T follicular helper cell (primary cell): ENCODE measurements around the gene CLTC.

Experiments
- DNase-seq: peaks from one replicate; pipeline ENCODE4 v3.0.0-alpha.2; 2020; ENCODE audit warnings: low read depth

CLTC gene

DNA sequence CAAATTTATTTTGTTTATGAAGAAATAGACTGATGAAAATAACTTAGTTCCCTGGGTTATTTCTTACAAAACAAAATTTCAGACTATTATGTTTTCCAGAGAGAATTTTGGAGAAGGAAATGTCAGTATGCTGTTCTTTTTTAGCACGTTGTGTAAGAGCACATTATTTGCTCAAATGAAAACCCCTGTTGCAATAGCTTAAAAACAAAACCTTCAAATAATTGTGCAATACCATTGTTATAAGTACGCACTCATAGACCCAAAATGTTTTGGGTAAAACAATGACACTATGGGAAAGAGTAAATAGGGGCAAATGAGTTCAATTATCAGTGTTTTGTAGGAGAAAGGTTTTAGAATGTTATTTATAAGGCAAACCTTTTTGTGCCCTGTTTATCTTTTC is 106.0 kb downstream of the CLTC start:
- no peak for DNase-seq

DNA sequence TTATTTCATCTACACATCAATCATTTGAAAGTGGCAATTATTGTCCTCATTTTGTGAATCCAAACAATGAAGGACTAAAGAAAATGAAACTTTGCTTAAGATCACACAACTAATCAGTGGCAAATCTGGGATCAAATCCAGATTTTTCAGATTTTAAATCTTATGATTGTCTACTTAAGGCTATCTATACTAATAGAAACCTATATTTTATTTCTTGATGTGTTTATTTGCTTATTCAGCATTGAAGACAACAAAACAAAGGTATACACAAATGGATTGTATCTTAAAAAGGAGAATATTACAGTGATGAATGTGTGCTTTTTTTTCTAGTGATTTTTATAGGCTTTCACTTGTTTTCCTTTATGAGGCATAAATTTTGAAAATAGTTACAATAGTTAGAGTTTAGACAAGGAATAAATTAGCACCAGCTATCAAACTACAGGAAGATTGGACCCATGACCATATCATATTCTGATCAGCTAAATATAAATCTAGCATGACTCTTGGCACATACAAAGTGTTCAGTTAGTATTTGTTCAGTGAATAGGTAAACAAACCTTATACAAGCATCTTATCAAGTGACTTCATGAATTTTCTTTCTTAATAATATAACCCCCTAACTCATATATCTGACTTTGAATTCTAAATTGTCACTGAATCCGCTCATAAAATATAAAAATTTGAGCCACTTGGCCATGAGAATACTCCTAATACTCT is 108.3 kb downstream of the CLTC start:
- DNase-seq, result no peak

DNA sequence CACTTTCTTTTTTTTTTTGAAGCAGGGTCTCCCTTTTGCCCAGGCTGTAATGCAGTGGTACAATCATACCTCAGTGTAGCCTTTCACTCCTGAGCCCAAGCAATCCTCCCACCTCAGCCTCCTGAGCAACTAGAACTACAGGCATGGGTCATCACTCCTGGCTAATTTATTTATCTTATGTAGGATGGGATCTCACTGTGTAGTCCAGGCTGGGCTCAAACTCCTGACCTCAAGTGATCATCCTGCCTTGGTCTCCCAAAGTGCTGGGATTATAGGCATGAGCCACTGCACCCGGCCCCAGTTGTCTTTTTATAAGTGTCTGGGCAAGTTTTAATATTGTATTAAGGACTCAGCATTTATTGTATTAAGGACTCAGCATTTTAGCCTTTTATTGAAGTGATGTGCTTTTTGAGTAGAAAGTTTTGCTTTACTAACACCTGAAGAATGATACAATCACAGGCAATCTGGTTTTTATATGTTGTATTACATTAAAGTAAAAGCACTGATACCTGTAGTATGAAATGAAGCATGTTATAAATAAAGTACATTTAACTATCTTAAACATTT is 110.7 kb downstream of the CLTC start:
- DNase-seq, result no peak

DNA sequence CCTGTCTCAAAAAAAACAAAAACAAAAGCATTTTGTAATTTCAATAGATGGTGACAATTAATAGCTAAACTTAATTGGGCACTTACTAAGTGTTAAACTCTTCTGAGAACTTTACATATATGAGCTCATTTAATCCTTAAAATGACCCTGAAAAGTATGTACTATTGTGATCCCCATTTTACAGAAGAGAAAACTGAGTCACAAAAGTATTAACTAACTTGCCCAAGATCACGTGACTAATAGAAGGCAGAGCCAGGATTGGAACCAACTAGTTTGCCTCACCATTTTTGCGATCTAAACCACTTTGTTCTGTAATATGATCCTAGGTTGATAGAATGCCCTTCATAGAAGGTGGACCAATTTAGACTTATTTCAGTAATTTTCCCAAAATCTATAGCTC is 114.0 kb downstream of the CLTC start:
- no peak for DNase-seq

DNA sequence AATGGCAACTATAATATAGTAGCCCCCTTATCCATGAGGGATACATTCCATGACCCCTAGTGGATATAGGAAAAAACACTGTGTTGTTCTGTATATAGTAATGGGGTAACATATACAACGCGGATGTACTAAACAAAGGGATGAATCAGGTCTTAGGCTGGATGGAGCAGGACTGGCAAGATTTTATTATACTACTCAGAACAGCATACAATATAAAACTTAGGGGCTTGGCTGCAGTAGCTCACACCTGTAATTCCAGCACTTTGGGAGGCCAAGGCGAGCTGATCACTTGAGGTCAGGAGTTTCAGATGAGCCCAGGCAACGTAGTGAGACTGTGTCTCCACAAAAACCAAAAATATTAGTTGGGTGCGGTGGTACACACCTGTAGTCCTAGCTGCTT is 114.5 kb downstream of the CLTC start:
- DNase-seq, result no peak

DNA sequence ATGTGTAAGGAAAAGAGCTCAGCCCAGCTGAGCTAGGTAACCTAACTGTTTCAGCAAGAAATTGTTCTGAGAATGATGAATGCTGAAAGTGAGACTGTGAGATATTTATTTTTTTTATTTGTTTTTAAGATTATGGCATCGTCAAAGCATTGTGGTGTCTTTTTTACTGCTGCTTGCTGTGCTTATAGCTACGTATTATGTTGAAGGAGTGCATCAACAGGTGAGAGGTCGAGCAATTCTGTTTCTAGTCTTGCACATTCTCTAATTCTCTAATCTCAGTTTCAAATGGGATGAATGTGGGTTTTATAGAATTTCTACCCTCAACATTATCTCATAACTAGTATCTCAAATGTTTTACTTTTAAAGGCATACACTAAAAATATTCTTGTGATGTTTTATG is 117.6 kb downstream of the CLTC start:
- DNase-seq, result no peak

DNA sequence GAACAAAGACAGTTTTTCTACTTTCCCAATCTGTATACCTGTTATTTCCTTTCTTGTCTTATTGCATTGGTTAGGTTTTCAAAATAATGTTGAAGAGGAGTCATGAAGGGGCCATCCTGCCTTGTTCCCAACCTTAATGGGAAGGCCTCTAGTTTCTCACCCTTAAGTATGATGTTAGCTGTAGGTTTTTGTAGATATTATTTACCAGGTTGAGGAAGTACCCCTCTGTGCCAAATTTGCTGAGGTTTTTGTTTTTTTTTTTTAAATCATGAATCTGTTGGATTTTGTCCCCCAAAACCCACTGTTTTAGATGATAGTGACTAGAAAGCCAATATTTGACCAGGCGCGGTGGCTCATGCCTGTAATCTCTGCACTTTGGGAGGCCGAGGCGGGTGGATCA is 124.1 kb downstream of the CLTC start:
- DNase-seq, result no peak

DNA sequence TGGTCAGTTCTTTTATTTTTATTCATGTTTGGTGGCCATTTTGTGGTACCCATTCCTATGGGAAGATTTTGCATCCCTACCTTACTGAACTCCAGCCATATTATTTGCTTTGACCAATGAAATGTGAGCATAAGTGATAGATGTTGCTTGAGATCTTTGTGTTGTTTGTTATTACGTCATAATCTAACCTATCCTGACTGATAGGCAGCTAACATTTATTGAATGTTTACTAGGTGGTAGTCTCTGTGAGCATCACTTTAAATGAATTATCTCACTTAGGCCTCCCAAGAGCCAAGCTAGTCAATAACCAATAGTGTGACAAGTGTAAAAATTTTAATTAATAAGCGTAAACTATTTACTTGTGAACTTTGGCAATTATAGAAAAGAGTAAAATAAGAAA is 125.3 kb downstream of the CLTC start:
- no peak for DNase-seq
